CD4-positive, alpha-beta T cell treated with Interleukin-2 at 100 ng/mL for 4 hours (primary cell): ENCODE measurements around the gene NAV2.

ENCODE experiments used
- DNase-seq: peaks from one replicate; pipeline ENCODE4 v3.0.0-alpha.2; 2020; ENCODE audit warnings: low spot score

NAV2 gene

GRCh38 chr11:19779740-19780139 lies 67.1 kb downstream of the NAV2 start:
- DNase-seq, result no peak

- DNase-seq, result no peak
Observed at GRCh38 chr11:19781351-19781750, 68.7 kb downstream of the NAV2 start.

GRCh38 chr11:19785265-19785664 lies 72.6 kb downstream of the NAV2 start:
- DNase-seq, result no peak

- no peak for DNase-seq
Observed at GRCh38 chr11:19786644-19787043, 74.0 kb downstream of the NAV2 start.

- DNase-seq, result no peak
Observed at GRCh38 chr11:19788435-19788834, 75.8 kb downstream of the NAV2 start.

GRCh38 chr11:19789245-19789644 lies 76.6 kb downstream of the NAV2 start:
- DNase-seq, result no peak

- DNase-seq, result no peak
Observed at GRCh38 chr11:19789835-19790710, 77.4 kb downstream of the NAV2 start.

GRCh38 chr11:19790831-19791552 lies 78.4 kb downstream of the NAV2 start:
- DNase-seq, result no peak

- no peak for DNase-seq
Observed at GRCh38 chr11:19792510-19792909, 79.9 kb downstream of the NAV2 start.

- DNase-seq, result no peak
Observed at GRCh38 chr11:19793326-19793725, 80.7 kb downstream of the NAV2 start.

- DNase-seq, result no peak
Observed at GRCh38 chr11:19794161-19794560, 81.5 kb downstream of the NAV2 start.

GRCh38 chr11:19795082-19795481 lies 82.4 kb downstream of the NAV2 start:
- DNase-seq, result no peak

GRCh38 chr11:19800162-19800561 lies 87.5 kb downstream of the NAV2 start:
- DNase-seq, result no peak

- DNase-seq, result no peak
Observed at GRCh38 chr11:19800714-19801519, 88.3 kb downstream of the NAV2 start.

GRCh38 chr11:19802773-19803293 lies 90.2 kb downstream of the NAV2 start:
- DNase-seq, result no peak

GRCh38 chr11:19803506-19803998 lies 90.9 kb downstream of the NAV2 start:
- no peak for DNase-seq

- DNase-seq, result no peak
Observed at GRCh38 chr11:19805376-19805775, 92.7 kb downstream of the NAV2 start.

- DNase-seq, result no peak
Observed at GRCh38 chr11:19805827-19806226, 93.2 kb downstream of the NAV2 start.

GRCh38 chr11:19806251-19806650 lies 93.6 kb downstream of the NAV2 start:
- DNase-seq, result no peak

- no peak for DNase-seq
Observed at GRCh38 chr11:19808076-19808911, 95.7 kb downstream of the NAV2 start.

- DNase-seq, result no peak
Observed at GRCh38 chr11:19810852-19811251, 98.2 kb downstream of the NAV2 start.
